ENCODE data around the gene SCARF2.

Gene SCARF2

DNA sequence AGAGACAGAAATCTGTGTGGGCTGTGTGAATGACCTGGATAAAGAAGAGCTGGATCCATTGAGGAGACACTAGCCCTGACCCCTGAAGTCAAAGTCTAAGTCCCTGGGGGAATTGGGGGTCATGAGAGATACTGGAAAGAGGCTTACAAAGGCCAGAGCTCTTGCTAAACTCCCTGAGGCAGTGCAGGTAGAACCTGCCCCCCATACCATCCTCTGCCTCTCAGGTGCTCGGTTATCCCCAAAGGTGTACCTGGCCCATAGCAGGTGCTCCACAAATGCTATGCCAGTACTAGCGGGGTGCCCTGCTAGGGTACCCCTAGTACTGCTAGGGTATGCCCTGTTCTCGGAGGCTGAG, 19.1 kb upstream of the SCARF2 start (continued):
- TF ChIP-seq, protein P1, sequence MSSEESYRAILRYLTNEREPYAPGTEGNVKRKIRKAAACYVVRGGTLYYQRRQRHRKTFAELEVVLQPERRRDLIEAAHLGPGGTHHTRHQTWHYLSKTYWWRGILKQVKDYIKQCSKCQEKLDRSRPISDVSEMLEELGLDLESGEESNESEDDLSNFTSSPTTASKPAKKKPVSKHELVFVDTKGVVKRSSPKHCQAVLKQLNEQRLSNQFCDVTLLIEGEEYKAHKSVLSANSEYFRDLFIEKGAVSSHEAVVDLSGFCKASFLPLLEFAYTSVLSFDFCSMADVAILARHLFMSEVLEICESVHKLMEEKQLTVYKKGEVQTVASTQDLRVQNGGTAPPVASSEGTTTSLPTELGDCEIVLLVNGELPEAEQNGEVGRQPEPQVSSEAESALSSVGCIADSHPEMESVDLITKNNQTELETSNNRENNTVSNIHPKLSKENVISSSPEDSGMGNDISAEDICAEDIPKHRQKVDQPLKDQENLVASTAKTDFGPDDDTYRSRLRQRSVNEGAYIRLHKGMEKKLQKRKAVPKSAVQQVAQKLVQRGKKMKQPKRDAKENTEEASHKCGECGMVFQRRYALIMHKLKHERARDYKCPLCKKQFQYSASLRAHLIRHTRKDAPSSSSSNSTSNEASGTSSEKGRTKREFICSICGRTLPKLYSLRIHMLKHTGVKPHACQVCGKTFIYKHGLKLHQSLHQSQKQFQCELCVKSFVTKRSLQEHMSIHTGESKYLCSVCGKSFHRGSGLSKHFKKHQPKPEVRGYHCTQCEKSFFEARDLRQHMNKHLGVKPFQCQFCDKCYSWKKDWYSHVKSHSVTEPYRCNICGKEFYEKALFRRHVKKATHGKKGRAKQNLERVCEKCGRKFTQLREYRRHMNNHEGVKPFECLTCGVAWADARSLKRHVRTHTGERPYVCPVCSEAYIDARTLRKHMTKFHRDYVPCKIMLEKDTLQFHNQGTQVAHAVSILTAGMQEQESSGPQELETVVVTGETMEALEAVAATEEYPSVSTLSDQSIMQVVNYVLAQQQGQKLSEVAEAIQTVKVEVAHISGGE (tag by site-specific recombination; conservative IDR thresholded peaks at IDR 0.05; ENCODE audit: low read depth), result no peak
- no peak for TF ChIP-seq ZNF311 (tag by site-specific recombination; IDR thresholded peaks at IDR 0.05; ENCODE audit: borderline replicate concordance)
- TF ChIP-seq ZNF169 (tag by site-specific recombination; IDR thresholded peaks at IDR 0.05), result no peak
- TF ChIP-seq ZNF157 (tag by site-specific recombination; IDR thresholded peaks at IDR 0.05), result no peak
- no peak for TF ChIP-seq GLI2 (tag by site-specific recombination; IDR thresholded peaks at IDR 0.05; ENCODE audit: borderline replicate concordance, low read depth)
- TF ChIP-seq, protein P2, sequence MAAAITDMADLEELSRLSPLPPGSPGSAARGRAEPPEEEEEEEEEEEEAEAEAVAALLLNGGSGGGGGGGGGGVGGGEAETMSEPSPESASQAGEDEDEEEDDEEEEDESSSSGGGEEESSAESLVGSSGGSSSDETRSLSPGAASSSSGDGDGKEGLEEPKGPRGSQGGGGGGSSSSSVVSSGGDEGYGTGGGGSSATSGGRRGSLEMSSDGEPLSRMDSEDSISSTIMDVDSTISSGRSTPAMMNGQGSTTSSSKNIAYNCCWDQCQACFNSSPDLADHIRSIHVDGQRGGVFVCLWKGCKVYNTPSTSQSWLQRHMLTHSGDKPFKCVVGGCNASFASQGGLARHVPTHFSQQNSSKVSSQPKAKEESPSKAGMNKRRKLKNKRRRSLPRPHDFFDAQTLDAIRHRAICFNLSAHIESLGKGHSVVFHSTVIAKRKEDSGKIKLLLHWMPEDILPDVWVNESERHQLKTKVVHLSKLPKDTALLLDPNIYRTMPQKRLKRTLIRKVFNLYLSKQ (tag by site-specific recombination; IDR thresholded peaks at IDR 0.05; ENCODE audit: borderline replicate concordance), result no peak

DNA sequence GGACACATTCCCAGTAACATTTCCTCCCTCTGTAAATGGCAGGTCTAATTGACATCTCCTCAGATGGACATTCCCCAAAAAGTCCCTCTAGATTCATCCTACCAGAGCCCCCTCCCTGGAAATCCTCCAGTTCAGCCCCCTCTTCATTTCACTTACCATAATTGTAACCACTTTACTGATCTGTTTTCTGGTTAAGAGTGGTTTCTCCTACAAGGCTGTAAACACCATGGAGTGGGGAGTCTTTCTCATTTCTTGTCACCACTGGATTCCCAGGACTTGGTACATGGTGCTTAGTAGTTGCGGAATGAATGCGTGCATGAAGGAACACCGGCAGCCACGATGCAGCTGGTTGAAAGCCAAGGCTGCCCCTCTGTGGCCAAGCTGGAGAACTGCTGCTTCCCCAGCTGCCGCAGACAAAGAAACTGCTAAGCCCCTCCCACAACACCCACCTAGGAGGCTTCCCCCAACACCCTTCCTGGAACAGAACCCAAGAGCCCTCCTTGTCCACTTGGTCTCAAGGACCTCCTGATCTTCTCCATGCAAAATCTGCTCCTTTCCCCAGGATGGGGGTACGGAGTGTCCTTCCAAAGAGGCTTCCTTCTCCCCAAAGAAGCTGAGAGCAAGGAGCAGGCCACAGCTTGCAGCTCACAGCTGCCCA, 18.6 kb upstream of the SCARF2 start:
- ChIA-PET CTCF (interaction anchor here (0.6 to 10.0 kb wide), 24 partner anchors 11 to 328 kb away, joined by 3 to 133 read pairs (median 4); partner anchors contain the start of gene KLHL22), POLR2A (interaction anchor here (0.6 to 1.4 kb wide), 5 partner anchors 19 to 136 kb away, joined by 3 to 8 read pairs (median 3); partner anchors contain the start of gene DGCR6L)
- H3K4me3 ChIP-seq (ENCODE audit: low read depth, low read length), result no peak overlapping the region
- peaks cover 0 to 86% of the 10 kb centered on the region in 2 experiments; a peak in 2 of 3 replicates for H3K36me3 ChIP-seq (ENCODE audit: control insufficient read depth in 2 of 2, insufficient read depth in 1 of 2, low read length in 2 of 2)
- no peak overlapping the region for H3K27ac ChIP-seq (ENCODE audit: extremely low read depth, low read depth, low read length)
- no peaks in the 10 kb centered on the region for H3K4me1 ChIP-seq (ENCODE audit: control insufficient read depth, insufficient read depth, low read length)
- no peaks in the 10 kb centered on the region for H3K9me3 ChIP-seq (ENCODE audit: control insufficient read depth, insufficient read depth, low read depth, low read length)
- peak; percentile 70 for TF ChIP-seq ZFHX2 (tag by site-specific recombination; conservative IDR thresholded peaks at IDR 0.05)
- TF ChIP-seq, protein P3, sequence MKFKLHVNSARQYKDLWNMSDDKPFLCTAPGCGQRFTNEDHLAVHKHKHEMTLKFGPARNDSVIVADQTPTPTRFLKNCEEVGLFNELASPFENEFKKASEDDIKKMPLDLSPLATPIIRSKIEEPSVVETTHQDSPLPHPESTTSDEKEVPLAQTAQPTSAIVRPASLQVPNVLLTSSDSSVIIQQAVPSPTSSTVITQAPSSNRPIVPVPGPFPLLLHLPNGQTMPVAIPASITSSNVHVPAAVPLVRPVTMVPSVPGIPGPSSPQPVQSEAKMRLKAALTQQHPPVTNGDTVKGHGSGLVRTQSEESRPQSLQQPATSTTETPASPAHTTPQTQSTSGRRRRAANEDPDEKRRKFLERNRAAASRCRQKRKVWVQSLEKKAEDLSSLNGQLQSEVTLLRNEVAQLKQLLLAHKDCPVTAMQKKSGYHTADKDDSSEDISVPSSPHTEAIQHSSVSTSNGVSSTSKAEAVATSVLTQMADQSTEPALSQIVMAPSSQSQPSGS (tag by site-specific recombination; IDR thresholded peaks at IDR 0.05; ENCODE audit: low read depth), result no peak
- peak; percentile 67 for TF ChIP-seq EGR2 (tag by site-specific recombination; IDR thresholded peaks at IDR 0.05; ENCODE audit: low read depth)
- TF ChIP-seq ZNF350 (tag by site-specific recombination; IDR thresholded peaks at IDR 0.05), result no peak
- TF ChIP-seq, protein P4, sequence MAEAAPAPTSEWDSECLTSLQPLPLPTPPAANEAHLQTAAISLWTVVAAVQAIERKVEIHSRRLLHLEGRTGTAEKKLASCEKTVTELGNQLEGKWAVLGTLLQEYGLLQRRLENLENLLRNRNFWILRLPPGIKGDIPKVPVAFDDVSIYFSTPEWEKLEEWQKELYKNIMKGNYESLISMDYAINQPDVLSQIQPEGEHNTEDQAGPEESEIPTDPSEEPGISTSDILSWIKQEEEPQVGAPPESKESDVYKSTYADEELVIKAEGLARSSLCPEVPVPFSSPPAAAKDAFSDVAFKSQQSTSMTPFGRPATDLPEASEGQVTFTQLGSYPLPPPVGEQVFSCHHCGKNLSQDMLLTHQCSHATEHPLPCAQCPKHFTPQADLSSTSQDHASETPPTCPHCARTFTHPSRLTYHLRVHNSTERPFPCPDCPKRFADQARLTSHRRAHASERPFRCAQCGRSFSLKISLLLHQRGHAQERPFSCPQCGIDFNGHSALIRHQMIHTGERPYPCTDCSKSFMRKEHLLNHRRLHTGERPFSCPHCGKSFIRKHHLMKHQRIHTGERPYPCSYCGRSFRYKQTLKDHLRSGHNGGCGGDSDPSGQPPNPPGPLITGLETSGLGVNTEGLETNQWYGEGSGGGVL (tag by site-specific recombination; IDR thresholded peaks at IDR 0.05), result no peak
- TF ChIP-seq ZXDB (tag by site-specific recombination; IDR thresholded peaks at IDR 0.05), result 0 out of 2 replicates have a peak, but pooled peaks have one; percentile 16
- TF ChIP-seq GLIS1 (tag by site-specific recombination; IDR thresholded peaks at IDR 0.05), result peak; percentile 19; the same call in 1 of the 2 replicates
- TF ChIP-seq ZSCAN30 (tag by site-specific recombination; IDR thresholded peaks at IDR 0.05), result peak; percentile 47; the same call in 1 of the 2 replicates
- no peak for TF ChIP-seq HOXA7 (CRISPR knock-in tag; IDR thresholded peaks at IDR 0.05; ENCODE audit: borderline replicate concordance)
- no peak for TF ChIP-seq ZNF19 (tag by site-specific recombination; IDR thresholded peaks at IDR 0.05; ENCODE audit: low read depth)
- peak; percentile 76 for TF ChIP-seq ZNF2 (tag by site-specific recombination; IDR thresholded peaks at IDR 0.05)
- TF ChIP-seq, protein P5, sequence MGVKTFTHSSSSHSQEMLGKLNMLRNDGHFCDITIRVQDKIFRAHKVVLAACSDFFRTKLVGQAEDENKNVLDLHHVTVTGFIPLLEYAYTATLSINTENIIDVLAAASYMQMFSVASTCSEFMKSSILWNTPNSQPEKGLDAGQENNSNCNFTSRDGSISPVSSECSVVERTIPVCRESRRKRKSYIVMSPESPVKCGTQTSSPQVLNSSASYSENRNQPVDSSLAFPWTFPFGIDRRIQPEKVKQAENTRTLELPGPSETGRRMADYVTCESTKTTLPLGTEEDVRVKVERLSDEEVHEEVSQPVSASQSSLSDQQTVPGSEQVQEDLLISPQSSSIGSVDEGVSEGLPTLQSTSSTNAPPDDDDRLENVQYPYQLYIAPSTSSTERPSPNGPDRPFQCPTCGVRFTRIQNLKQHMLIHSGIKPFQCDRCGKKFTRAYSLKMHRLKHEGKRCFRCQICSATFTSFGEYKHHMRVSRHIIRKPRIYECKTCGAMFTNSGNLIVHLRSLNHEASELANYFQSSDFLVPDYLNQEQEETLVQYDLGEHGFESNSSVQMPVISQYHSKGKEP (tag by site-specific recombination; IDR thresholded peaks at IDR 0.05), result peak; percentile 57
- TF ChIP-seq TRIM28 (IDR thresholded peaks at IDR 0.05; ENCODE audit: borderline replicate concordance, low read length), result peak; percentile 20; the same call in 1 of the 2 replicates
- 0 out of 2 replicates have a peak, but pooled peaks have one; percentile 19 for TF ChIP-seq KLF9 (tag by site-specific recombination; IDR thresholded peaks at IDR 0.05; ENCODE audit: low read depth)
- TF ChIP-seq ZNF10 (tag by site-specific recombination; IDR thresholded peaks at IDR 0.05), result no peak
- TF ChIP-seq, protein P6, sequence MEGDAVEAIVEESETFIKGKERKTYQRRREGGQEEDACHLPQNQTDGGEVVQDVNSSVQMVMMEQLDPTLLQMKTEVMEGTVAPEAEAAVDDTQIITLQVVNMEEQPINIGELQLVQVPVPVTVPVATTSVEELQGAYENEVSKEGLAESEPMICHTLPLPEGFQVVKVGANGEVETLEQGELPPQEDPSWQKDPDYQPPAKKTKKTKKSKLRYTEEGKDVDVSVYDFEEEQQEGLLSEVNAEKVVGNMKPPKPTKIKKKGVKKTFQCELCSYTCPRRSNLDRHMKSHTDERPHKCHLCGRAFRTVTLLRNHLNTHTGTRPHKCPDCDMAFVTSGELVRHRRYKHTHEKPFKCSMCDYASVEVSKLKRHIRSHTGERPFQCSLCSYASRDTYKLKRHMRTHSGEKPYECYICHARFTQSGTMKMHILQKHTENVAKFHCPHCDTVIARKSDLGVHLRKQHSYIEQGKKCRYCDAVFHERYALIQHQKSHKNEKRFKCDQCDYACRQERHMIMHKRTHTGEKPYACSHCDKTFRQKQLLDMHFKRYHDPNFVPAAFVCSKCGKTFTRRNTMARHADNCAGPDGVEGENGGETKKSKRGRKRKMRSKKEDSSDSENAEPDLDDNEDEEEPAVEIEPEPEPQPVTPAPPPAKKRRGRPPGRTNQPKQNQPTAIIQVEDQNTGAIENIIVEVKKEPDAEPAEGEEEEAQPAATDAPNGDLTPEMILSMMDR (tag by site-specific recombination; IDR thresholded peaks at IDR 0.05), result peak; percentile 77

Data from HEK293 (cell line).